Stimulated activated effector memory CD8-positive, alpha-beta T cell treated with anti-CD3 and anti-CD28 coated beads, Interleukin-12 subunit alpha, Interleukin-12 subunit beta, amount 100 ng/mL, for 72 hours (primary cell): ENCODE measurements around the gene APP.

Experiments
- ATAC-seq: fragments of 150-1000 bp; cut with Tn5 transposase; 2 replicates; pipeline ENCODE4 v1.10.0; 2021
- DNase-seq, 2 donors: peaks; one replicate each; pipeline ENCODE4 v3.0.0; 2021 to 2022; ENCODE audit warnings: low spot score in 2 of 2
- H3K27ac Mint-ChIP-seq: one replicate; pipeline ENCODE4 v1.8.0; 2022; ENCODE audit warnings: mild to moderate bottlenecking, mixed read lengths
- H3K36me3 Mint-ChIP-seq: one replicate; pipeline ENCODE4 v1.8.0; 2022; ENCODE audit warnings: mild to moderate bottlenecking, mixed read lengths
- H3K4me1 Mint-ChIP-seq: one replicate; pipeline ENCODE4 v1.8.0; 2022; ENCODE audit warnings: mixed read lengths
- H3K4me3 Mint-ChIP-seq: one replicate; pipeline ENCODE4 v1.8.0; 2022; ENCODE audit warnings: mild to moderate bottlenecking, mixed read lengths
- H3K9me3 Mint-ChIP-seq: one replicate; pipeline ENCODE4 v1.8.0; 2022; ENCODE audit warnings: mixed read lengths

APP gene

DNA sequence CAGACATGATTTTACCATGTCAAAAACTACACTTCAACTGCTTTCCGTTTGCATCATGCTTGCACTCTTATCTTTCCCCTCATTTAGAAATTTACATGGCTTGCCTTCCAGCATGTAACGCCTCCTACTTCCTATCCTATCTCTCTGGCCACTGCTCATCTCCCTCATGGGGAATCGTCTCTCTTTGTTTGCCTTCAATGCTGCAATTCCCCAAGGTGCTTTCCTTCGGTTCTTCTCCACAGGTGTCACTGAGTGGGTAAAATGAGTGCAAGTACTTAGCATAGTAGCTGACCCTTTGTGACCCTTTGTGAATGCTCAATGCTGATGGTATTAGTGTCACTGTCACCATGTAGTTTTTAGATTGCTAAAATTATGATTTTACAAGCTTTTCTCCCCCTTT lies 63.1 kb downstream of the APP start:
- Mint-ChIP-seq H3K27ac (no peak overlapping the region), H3K4me3 (no peak overlapping the region), H3K36me3 (no peaks in the 10 kb centered on the region), H3K9me3 (peaks cover 2% of the 10 kb centered on the region), H3K4me1 (no peaks in the 10 kb centered on the region)
- ATAC-seq (no peak), DNase-seq (no peak)

GRCh38 chr21:26106562-26106961 lies 64.0 kb downstream of the APP start:
- no peaks in the 10 kb centered on the region for H3K4me1 Mint-ChIP-seq
- no peak for ATAC-seq
- H3K27ac Mint-ChIP-seq: no peak overlapping the region

GRCh38 chr21:26105819-26106218 lies 64.8 kb downstream of the APP start:
- H3K36me3 Mint-ChIP-seq: no peaks in the 10 kb centered on the region
- H3K27ac Mint-ChIP-seq: no peak overlapping the region
- no peak for ATAC-seq
- no peaks in the 10 kb centered on the region for H3K4me1 Mint-ChIP-seq
- H3K4me3 Mint-ChIP-seq: no peak overlapping the region
- peaks cover 2% of the 10 kb centered on the region for H3K9me3 Mint-ChIP-seq
- DNase-seq: no peak

More at GRCh38 chr21:26106562-26106961, 64.0 kb downstream of the APP start:
- H3K4me3 Mint-ChIP-seq: no peak overlapping the region
- no peaks in the 10 kb centered on the region for H3K36me3 Mint-ChIP-seq
- no peak for DNase-seq
- H3K9me3 Mint-ChIP-seq: peaks cover 2% of the 10 kb centered on the region

GRCh38 chr21:26100573-26100972 lies 70.0 kb downstream of the APP start:
- H3K9me3 Mint-ChIP-seq: no peaks in the 10 kb centered on the region
- H3K4me1 Mint-ChIP-seq: no peaks in the 10 kb centered on the region
- no peak overlapping the region for H3K27ac Mint-ChIP-seq
- H3K36me3 Mint-ChIP-seq: no peaks in the 10 kb centered on the region
- ATAC-seq (no peak), DNase-seq (no peak)
- H3K4me3 Mint-ChIP-seq: no peak overlapping the region

GRCh38 chr21:26099610-26100219 lies 70.9 kb downstream of the APP start:
- H3K4me3 Mint-ChIP-seq: no peak overlapping the region
- H3K36me3 Mint-ChIP-seq: no peaks in the 10 kb centered on the region
- no peaks in the 10 kb centered on the region for H3K4me1 Mint-ChIP-seq
- DNase-seq (no peak), ATAC-seq (no peak)
- no peak overlapping the region for H3K27ac Mint-ChIP-seq
- no peaks in the 10 kb centered on the region for H3K9me3 Mint-ChIP-seq

DNA sequence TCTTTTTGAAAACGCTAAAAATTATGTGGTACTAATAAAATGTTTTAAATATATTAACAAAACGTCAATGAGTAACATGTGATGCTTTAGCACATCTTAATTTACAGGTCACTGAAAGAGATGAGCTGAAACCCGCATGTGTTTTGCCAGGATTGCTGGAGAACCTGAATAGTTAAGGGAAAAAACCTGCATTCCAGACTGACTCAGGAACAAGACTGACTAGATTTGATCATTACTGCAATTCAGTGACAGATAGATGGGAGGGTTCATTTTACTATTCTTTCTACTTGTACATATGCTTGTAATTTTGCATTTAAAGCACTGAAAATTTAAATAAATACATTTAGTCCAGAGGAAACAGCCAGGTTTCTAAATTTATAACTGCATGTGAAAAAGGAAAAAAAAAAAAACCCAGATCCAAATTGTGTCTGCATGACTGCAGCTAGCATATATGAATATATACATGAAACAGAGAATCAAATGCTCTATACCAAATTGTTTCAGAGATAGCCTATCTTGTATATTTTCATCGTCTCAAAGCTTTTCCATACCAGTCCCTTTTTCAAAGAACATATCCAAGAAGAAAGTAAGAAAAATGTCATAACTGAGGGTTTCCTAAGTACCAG lies 71.7 kb downstream of the APP start:
- no peak overlapping the region for H3K4me3 Mint-ChIP-seq
- no peaks in the 10 kb centered on the region for H3K36me3 Mint-ChIP-seq
- DNase-seq: no peak
- H3K27ac Mint-ChIP-seq: no peak overlapping the region
- no peaks in the 10 kb centered on the region for H3K9me3 Mint-ChIP-seq
- no peak for ATAC-seq
- no peaks in the 10 kb centered on the region for H3K4me1 Mint-ChIP-seq

GRCh38 chr21:26097475-26097874 lies 73.1 kb downstream of the APP start:
- ATAC-seq: no peak
- no peaks in the 10 kb centered on the region for H3K4me1 Mint-ChIP-seq
- no peaks in the 10 kb centered on the region for H3K9me3 Mint-ChIP-seq
- no peak for DNase-seq
- H3K27ac Mint-ChIP-seq: no peak overlapping the region
- no peak overlapping the region for H3K4me3 Mint-ChIP-seq
- H3K36me3 Mint-ChIP-seq: no peaks in the 10 kb centered on the region

GRCh38 chr21:26096494-26097371 lies 73.8 kb downstream of the APP start:
- ATAC-seq (no peak), DNase-seq (no peak)
- Mint-ChIP-seq H3K36me3 (no peaks in the 10 kb centered on the region), H3K4me1 (no peaks in the 10 kb centered on the region), H3K4me3 (no peak overlapping the region), H3K27ac (no peak overlapping the region), H3K9me3 (no peaks in the 10 kb centered on the region)

- peaks cover 3% of the 10 kb centered on the region for H3K9me3 Mint-ChIP-seq
- H3K27ac Mint-ChIP-seq: no peak overlapping the region
- H3K4me1 Mint-ChIP-seq: no peaks in the 10 kb centered on the region
- ATAC-seq: no peak
- no peaks in the 10 kb centered on the region for H3K36me3 Mint-ChIP-seq
- DNase-seq: no peak
- no peak overlapping the region for H3K4me3 Mint-ChIP-seq
Measured at GRCh38 chr21:26095131-26095530, 75.4 kb downstream of the APP start.

DNA sequence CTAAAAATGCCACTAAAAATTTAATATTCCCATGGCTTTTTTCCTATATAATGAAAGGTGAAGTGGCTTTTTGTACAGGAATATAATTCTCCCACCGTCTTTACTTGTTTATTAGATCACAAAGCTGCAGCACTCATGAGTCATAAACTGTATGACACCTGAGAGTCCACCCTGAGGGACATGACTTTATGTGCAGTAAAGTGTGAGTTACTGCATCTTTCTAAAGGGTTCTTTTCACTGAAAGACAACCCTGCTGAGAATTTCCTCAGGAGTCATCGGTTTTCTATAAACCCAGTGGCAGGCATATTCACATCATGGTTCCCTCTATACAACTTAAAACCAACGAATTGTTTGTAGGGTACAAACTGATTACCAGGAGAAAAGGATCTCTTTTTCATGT lies 77.4 kb downstream of the APP start:
- peaks cover 3% of the 10 kb centered on the region for H3K9me3 Mint-ChIP-seq
- H3K36me3 Mint-ChIP-seq: no peaks in the 10 kb centered on the region

DNA sequence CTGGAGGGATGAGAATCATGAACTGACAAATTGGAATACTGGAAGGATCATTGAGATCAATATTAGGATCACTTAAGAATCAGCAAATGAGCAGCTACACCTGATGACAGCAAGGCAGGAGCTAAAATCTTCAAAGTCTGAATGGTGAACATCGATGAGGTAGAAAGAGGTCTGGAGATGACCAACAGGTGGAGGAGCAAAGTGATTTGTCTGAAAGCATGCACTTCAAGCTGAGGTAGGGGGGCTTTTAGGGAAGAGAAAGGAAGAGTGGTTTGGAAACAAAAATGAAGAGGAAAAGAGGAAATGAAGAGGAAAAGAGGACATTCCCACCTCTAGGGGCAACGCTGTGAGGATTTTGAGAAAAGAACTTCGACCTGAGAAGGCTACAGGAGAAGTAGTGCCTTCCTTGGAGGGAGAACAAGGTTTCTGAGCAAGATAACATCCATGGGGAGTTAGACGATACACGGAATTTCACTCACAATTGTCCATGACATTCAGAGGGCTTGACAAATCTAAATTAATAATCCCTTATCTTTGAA lies 79.0 kb downstream of the APP start:
- Mint-ChIP-seq H3K4me3 (no peak overlapping the region), H3K27ac (no peak overlapping the region), H3K4me1 (no peaks in the 10 kb centered on the region), H3K36me3 (no peaks in the 10 kb centered on the region), H3K9me3 (peaks cover 3% of the 10 kb centered on the region)
- no peak for ATAC-seq
- no peak for DNase-seq

More for the DNA sequence above, 77.4 kb downstream of the APP start:
- Mint-ChIP-seq H3K4me3 (no peak overlapping the region), H3K27ac (no peak overlapping the region), H3K4me1 (no peaks in the 10 kb centered on the region)
- ATAC-seq: no peak
- DNase-seq: no peak

GRCh38 chr21:26089730-26090129 lies 80.8 kb downstream of the APP start:
- Mint-ChIP-seq H3K9me3 (peaks cover 3% of the 10 kb centered on the region), H3K36me3 (no peaks in the 10 kb centered on the region), H3K27ac (no peak overlapping the region), H3K4me1 (no peaks in the 10 kb centered on the region), H3K4me3 (no peak overlapping the region)
- DNase-seq (no peak), ATAC-seq (no peak)

- no peaks in the 10 kb centered on the region for H3K4me1 Mint-ChIP-seq
- H3K27ac Mint-ChIP-seq: no peak overlapping the region
- H3K4me3 Mint-ChIP-seq: no peak overlapping the region
- no peak for DNase-seq
- H3K36me3 Mint-ChIP-seq: no peaks in the 10 kb centered on the region
- H3K9me3 Mint-ChIP-seq: peaks cover 3% of the 10 kb centered on the region
- peak; percentile 46 for ATAC-seq
Measured at GRCh38 chr21:26087223-26087918, 83.2 kb downstream of the APP start.

GRCh38 chr21:26085882-26086281 lies 84.7 kb downstream of the APP start:
- Mint-ChIP-seq H3K4me3 (no peak overlapping the region), H3K9me3 (no peaks in the 10 kb centered on the region), H3K27ac (no peak overlapping the region), H3K4me1 (no peaks in the 10 kb centered on the region), H3K36me3 (no peaks in the 10 kb centered on the region)
- DNase-seq (no peak), ATAC-seq (no peak)

DNA sequence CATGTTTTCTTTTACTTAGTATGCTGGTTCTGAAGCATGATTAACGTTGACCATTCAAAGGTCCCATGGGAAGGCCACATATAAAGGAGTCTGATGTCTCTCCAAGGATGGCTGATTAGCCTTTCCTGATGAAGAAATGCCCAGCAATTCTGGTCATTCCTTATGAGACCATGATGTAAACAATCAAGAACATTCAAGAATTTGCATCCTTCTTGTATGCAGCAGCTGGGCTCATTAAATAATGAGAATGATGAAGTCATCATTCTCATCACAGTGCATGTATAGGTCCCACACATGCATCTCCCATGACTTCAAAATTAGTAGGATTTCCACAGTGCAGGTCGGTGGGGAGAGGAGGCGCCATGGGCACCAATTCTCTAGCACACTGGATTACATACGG lies 85.4 kb downstream of the APP start:
- Mint-ChIP-seq H3K4me1 (no peaks in the 10 kb centered on the region), H3K27ac (no peak overlapping the region), H3K9me3 (no peaks in the 10 kb centered on the region), H3K36me3 (no peaks in the 10 kb centered on the region), H3K4me3 (no peak overlapping the region)
- DNase-seq (no peak), ATAC-seq (no peak)
